Liver (tissue), 3 donors: ENCODE data around the gene HIKESHI.

Source experiments
- EGR1 ChIP-seq, 2 donors: IDR thresholded peaks; 2 replicates each; pipeline ENCODE4 v1.6.1; 2016 to 2018; ENCODE audit warnings: antibody characterized with exemption in 2 of 2, low read depth in 2 of 2
- GABPA ChIP-seq, 2 donors: IDR thresholded peaks in 1 of 2; conservative IDR thresholded peaks in 1 of 2; 2 replicates each; pipeline ENCODE4 v1.6.1; 2016; ENCODE audit warnings: antibody characterized with exemption in 2 of 2, mild to moderate bottlenecking in 1 of 2, moderate library complexity in 1 of 2
- HNF4G ChIP-seq: IDR thresholded peaks from 2 replicates; pipeline ENCODE4 v1.6.1; 2016; ENCODE audit warnings: antibody characterized with exemption
- RAD21 ChIP-seq, 2 donors: IDR thresholded peaks; 2 replicates each; pipeline ENCODE4 v1.6.1; 2016; ENCODE audit warnings: antibody characterized with exemption in 2 of 2, mild to moderate bottlenecking in 2 of 2
- RXRA ChIP-seq, 2 donors: IDR thresholded peaks; 2 replicates each; pipeline ENCODE4 v1.6.1; 2017 to 2018; ENCODE audit warnings: antibody characterized with exemption in 2 of 2, mild to moderate bottlenecking in 1 of 2
- SP1 ChIP-seq: IDR thresholded peaks from 2 replicates; pipeline ENCODE4 v1.6.1; 2018; ENCODE audit warnings: antibody characterized with exemption, mild to moderate bottlenecking
- TAF1 ChIP-seq: conservative IDR thresholded peaks from 2 replicates; pipeline ENCODE4 v1.6.1; 2016; ENCODE audit warnings: antibody characterized with exemption, mild to moderate bottlenecking
- YY1 ChIP-seq: IDR thresholded peaks from 2 replicates; pipeline ENCODE4 v1.6.1; 2016; ENCODE audit warnings: antibody characterized with exemption, mild to moderate bottlenecking
- TF ChIP-seq, protein P1 (sequence below): fragments of 150-350 bp; IDR thresholded peaks from 2 replicates; pipeline ENCODE4 v1.5.1; 2017; ENCODE audit warnings: improper control_type of control experiment, low read depth, low read length; ENCODE audit not compliant: missing input control
- TF ChIP-seq, protein P2 (sequence below): IDR thresholded peaks from 2 replicates; pipeline ENCODE4 v1.6.1; 2016; ENCODE audit warnings: antibody characterized with exemption, mild to moderate bottlenecking
- TF ChIP-seq, protein P3 (sequence below): IDR thresholded peaks from 2 replicates; pipeline ENCODE4 v1.6.1; 2016; ENCODE audit warnings: antibody characterized with exemption
- TF ChIP-seq, protein P4 (sequence below): IDR thresholded peaks from 2 replicates; pipeline ENCODE4 v1.6.1; 2016; ENCODE audit warnings: antibody characterized with exemption
- donor health status: healthy.
- donor health status: healthy.

DNA sequence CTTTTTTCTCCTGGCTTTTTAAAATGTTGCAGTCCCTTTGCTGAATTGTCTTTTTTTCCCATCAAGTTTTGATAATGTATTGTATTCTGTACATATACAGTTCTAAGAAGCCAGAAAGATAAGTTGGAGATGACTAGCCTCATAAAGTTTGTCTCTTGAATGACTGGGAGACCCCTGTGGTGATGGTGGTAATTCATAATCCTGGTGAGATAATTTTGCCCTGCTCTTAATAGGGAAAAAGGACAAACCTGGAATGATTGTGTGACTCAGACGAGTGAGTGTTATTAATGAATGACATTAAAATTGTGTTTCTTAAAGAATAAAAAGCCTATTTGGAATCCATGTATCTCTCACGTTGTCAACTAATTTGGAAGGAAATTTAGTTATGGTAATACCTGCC lies 1.2 kb downstream of the HIKESHI start:
- TF ChIP-seq, protein P1, sequence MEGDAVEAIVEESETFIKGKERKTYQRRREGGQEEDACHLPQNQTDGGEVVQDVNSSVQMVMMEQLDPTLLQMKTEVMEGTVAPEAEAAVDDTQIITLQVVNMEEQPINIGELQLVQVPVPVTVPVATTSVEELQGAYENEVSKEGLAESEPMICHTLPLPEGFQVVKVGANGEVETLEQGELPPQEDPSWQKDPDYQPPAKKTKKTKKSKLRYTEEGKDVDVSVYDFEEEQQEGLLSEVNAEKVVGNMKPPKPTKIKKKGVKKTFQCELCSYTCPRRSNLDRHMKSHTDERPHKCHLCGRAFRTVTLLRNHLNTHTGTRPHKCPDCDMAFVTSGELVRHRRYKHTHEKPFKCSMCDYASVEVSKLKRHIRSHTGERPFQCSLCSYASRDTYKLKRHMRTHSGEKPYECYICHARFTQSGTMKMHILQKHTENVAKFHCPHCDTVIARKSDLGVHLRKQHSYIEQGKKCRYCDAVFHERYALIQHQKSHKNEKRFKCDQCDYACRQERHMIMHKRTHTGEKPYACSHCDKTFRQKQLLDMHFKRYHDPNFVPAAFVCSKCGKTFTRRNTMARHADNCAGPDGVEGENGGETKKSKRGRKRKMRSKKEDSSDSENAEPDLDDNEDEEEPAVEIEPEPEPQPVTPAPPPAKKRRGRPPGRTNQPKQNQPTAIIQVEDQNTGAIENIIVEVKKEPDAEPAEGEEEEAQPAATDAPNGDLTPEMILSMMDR: no peak
- TF ChIP-seq, protein P2, sequence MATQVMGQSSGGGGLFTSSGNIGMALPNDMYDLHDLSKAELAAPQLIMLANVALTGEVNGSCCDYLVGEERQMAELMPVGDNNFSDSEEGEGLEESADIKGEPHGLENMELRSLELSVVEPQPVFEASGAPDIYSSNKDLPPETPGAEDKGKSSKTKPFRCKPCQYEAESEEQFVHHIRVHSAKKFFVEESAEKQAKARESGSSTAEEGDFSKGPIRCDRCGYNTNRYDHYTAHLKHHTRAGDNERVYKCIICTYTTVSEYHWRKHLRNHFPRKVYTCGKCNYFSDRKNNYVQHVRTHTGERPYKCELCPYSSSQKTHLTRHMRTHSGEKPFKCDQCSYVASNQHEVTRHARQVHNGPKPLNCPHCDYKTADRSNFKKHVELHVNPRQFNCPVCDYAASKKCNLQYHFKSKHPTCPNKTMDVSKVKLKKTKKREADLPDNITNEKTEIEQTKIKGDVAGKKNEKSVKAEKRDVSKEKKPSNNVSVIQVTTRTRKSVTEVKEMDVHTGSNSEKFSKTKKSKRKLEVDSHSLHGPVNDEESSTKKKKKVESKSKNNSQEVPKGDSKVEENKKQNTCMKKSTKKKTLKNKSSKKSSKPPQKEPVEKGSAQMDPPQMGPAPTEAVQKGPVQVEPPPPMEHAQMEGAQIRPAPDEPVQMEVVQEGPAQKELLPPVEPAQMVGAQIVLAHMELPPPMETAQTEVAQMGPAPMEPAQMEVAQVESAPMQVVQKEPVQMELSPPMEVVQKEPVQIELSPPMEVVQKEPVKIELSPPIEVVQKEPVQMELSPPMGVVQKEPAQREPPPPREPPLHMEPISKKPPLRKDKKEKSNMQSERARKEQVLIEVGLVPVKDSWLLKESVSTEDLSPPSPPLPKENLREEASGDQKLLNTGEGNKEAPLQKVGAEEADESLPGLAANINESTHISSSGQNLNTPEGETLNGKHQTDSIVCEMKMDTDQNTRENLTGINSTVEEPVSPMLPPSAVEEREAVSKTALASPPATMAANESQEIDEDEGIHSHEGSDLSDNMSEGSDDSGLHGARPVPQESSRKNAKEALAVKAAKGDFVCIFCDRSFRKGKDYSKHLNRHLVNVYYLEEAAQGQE: no peak
- TF ChIP-seq SP1 (no peak), RAD21 (IDR thresholded peaks at IDR 0.05) (no peak), EGR1 (IDR thresholded peaks at IDR 0.05; ENCODE audit: low read depth in 2 of 2) (no peak), GABPA (IDR thresholded peaks at IDR 0.05 in 1 of 2, conservative IDR thresholded peaks at IDR 0.05 in 1 of 2) (no peak), HNF4G (no peak), TAF1 (no peak), RXRA (IDR thresholded peaks at IDR 0.05) (no peak), YY1 (no peak)
- TF ChIP-seq, protein P3, sequence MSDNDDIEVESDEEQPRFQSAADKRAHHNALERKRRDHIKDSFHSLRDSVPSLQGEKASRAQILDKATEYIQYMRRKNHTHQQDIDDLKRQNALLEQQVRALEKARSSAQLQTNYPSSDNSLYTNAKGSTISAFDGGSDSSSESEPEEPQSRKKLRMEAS: no peak
- TF ChIP-seq, protein P4, sequence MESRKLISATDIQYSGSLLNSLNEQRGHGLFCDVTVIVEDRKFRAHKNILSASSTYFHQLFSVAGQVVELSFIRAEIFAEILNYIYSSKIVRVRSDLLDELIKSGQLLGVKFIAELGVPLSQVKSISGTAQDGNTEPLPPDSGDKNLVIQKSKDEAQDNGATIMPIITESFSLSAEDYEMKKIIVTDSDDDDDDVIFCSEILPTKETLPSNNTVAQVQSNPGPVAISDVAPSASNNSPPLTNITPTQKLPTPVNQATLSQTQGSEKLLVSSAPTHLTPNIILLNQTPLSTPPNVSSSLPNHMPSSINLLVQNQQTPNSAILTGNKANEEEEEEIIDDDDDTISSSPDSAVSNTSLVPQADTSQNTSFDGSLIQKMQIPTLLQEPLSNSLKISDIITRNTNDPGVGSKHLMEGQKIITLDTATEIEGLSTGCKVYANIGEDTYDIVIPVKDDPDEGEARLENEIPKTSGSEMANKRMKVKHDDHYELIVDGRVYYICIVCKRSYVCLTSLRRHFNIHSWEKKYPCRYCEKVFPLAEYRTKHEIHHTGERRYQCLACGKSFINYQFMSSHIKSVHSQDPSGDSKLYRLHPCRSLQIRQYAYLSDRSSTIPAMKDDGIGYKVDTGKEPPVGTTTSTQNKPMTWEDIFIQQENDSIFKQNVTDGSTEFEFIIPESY: no peak
